Activated CD4-positive, CD25-positive, alpha-beta regulatory T cell treated with anti-CD3 and anti-CD28 coated beads, Interleukin-2, amount 50 U/mL, for 24 hours (primary cell): ENCODE data around the gene BBS12.

Experiments
- ATAC-seq, 2 donors: fragments of 150-1000 bp; cut with Tn5 transposase; one replicate each; pipeline ENCODE4 v1.10.0; 2021; ENCODE audit warnings: mild to moderate bottlenecking in 1 of 2, moderate library complexity in 1 of 2

BBS12 gene

GRCh38 chr4:122732329-122733026, at the start of gene BBS12:
BBS12 (plus strand) TSS chr4:122732704; CDS start chr4:122741893, 9,189 bp downstream.
- ATAC-seq = peak; percentile 99 to 100

GRCh38 chr4:122686691-122687090, 45.8 kb upstream of the BBS12 start:
- ATAC-seq = no peak

- no peak for ATAC-seq
Measured at GRCh38 chr4:122687531-122688061, 44.9 kb upstream of the BBS12 start.

GRCh38 chr4:122688529-122689140, 43.9 kb upstream of the BBS12 start:
- ATAC-seq = no peak

GRCh38 chr4:122689972-122690371, 42.5 kb upstream of the BBS12 start:
- peak in 1 of 2 donors; percentile 24 for ATAC-seq

GRCh38 chr4:122691988-122692387, 40.5 kb upstream of the BBS12 start:
- no peak for ATAC-seq

- no peak for ATAC-seq
Measured at GRCh38 chr4:122692641-122693520, 39.6 kb upstream of the BBS12 start.

- ATAC-seq = no peak
Measured at GRCh38 chr4:122695226-122695625, 37.3 kb upstream of the BBS12 start.

GRCh38 chr4:122700178-122700725, 32.3 kb upstream of the BBS12 start:
- ATAC-seq = no peak

- ATAC-seq = peak; percentile 64 to 71
Measured at GRCh38 chr4:122701061-122701460, 31.4 kb upstream of the BBS12 start.

- ATAC-seq = no peak
Measured at GRCh38 chr4:122701965-122702364, 30.5 kb upstream of the BBS12 start.

GRCh38 chr4:122702939-122703338, 29.6 kb upstream of the BBS12 start:
- no peak for ATAC-seq

- ATAC-seq = no peak
Measured at GRCh38 chr4:122703868-122704267, 28.6 kb upstream of the BBS12 start.

GRCh38 chr4:122705009-122705408, 27.5 kb upstream of the BBS12 start:
- no peak for ATAC-seq

GRCh38 chr4:122705547-122706117, 26.9 kb upstream of the BBS12 start:
- no peak for ATAC-seq

GRCh38 chr4:122706511-122706910, 26.0 kb upstream of the BBS12 start:
- ATAC-seq = no peak

- no peak for ATAC-seq
Measured at GRCh38 chr4:122707497-122707896, 25.0 kb upstream of the BBS12 start.

- ATAC-seq = no peak
Measured at GRCh38 chr4:122709236-122709635, 23.3 kb upstream of the BBS12 start.

GRCh38 chr4:122710434-122711308, 21.8 kb upstream of the BBS12 start:
- peak; percentile 81 to 89 for ATAC-seq

GRCh38 chr4:122711919-122712318, 20.6 kb upstream of the BBS12 start:
- no peak for ATAC-seq

GRCh38 chr4:122712782-122713181, 19.7 kb upstream of the BBS12 start:
- ATAC-seq = no peak

- ATAC-seq = no peak
Measured at GRCh38 chr4:122715221-122715620, 17.3 kb upstream of the BBS12 start.
